Ascending aorta (tissue), 2 donors: ENCODE data around the gene MRPS12. TPM values are rescaled to one million over a fixed set of nuclear protein-coding genes. Genes with fewer than 3 reads are reported as not detected.
"Not testable (repeated sequence)": the region's sequence is repeated elsewhere in the genome, so short reads cannot be mapped to it uniquely, and the experiment has no call there.

Experiments used
- DNase-seq, 2 donors: peaks; one replicate each; pipeline ENCODE4 v3.0.0-alpha.2; 2019; ENCODE audit warnings: low spot score in 2 of 2
- H3K27ac ChIP-seq, 2 donors: fragments of 200-600 bp; sonication (generic); one replicate each; pipeline ENCODE4 v1.5.1; 2016 to 2017; ENCODE audit warnings: mild to moderate bottlenecking in 1 of 2
- H3K27me3 ChIP-seq: fragments of 200-600 bp; sonication (generic); one replicate; pipeline ENCODE4 v1.5.1; 2017
- H3K36me3 ChIP-seq, 2 donors: fragments of 200-600 bp; sonication (generic); one replicate each; pipeline ENCODE4 v1.5.1; 2016
- H3K4me1 ChIP-seq, 2 donors: fragments of 200-600 bp; sonication (generic); one replicate each; pipeline ENCODE4 v1.5.1; 2016 to 2017; ENCODE audit warnings: mild to moderate bottlenecking in 1 of 2
- H3K4me3 ChIP-seq, 2 donors: fragments of 200-600 bp; sonication (generic); one replicate each; pipeline ENCODE4 v1.5.1; 2016 to 2017; ENCODE audit warnings: mild to moderate bottlenecking in 1 of 2
- H3K9me3 ChIP-seq, 2 donors: fragments of 200-600 bp; sonication (generic); one replicate each; pipeline ENCODE4 v1.5.1; 2016
- intact Hi-C: fragments of 100-400 bp; cut with DNase I; formaldehyde crosslinking; loops from one replicate; pipeline ENCODE4 v1.15.1; 2023
- total RNA-seq: library from RNA; depleted of rRNA; stranded (reverse); fragments of >200 nt; gene quantifications from one replicate; pipeline ENCODE4 v1.1.0, GENCODE V29; 2016
- TF ChIP-seq, protein P1 (sequence below), 3 experiments: fragments of 200-600 bp in 2 of 3; fragments of 450-650 bp in 1 of 3; sonication (generic) in 2 of 3; IDR thresholded peaks; one replicate each; pipeline ENCODE4 v1.5.1; 2016 to 2019; ENCODE audit warnings: antibody characterized with exemption in 3 of 3, mild to moderate bottlenecking in 1 of 3, moderate library complexity in 1 of 3

MRPS12 gene
- total RNA-seq: 9.9 TPM

GRCh38 chr19:38930776-38931520 lies at the start of gene MRPS12:
Gene MRPS12, plus strand, starts transcription at chr19:38930944. Its CDS starts 351 bp downstream, at chr19:38931295.
- Histone ChIP-seq H3K36me3 (peaks cover 5 to 25% of the 10 kb centered on the region in 2 donors), H3K27me3 (no peaks in the 10 kb centered on the region), H3K4me3 (peak within 1 kb of the TSS; percentile 83 to 93), H3K27ac (peak within 1 kb of the TSS; percentile 70 to 77), H3K4me1 (peaks cover 9 to 14% of the 10 kb centered on the region in 2 donors), H3K9me3 (no peaks in the 10 kb centered on the region)
- TF ChIP-seq, protein P1, sequence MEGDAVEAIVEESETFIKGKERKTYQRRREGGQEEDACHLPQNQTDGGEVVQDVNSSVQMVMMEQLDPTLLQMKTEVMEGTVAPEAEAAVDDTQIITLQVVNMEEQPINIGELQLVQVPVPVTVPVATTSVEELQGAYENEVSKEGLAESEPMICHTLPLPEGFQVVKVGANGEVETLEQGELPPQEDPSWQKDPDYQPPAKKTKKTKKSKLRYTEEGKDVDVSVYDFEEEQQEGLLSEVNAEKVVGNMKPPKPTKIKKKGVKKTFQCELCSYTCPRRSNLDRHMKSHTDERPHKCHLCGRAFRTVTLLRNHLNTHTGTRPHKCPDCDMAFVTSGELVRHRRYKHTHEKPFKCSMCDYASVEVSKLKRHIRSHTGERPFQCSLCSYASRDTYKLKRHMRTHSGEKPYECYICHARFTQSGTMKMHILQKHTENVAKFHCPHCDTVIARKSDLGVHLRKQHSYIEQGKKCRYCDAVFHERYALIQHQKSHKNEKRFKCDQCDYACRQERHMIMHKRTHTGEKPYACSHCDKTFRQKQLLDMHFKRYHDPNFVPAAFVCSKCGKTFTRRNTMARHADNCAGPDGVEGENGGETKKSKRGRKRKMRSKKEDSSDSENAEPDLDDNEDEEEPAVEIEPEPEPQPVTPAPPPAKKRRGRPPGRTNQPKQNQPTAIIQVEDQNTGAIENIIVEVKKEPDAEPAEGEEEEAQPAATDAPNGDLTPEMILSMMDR (IDR thresholded peaks at IDR 0.05): no peak
- intact Hi-C loops: loop anchor here (1.0 to 10.0 kb wide), 6 partner anchors 32 to 528 kb away; partner anchors contain the start of genes FAM98C, FBXO17, HNRNPL and NFKBIB
- peak; percentile 95 to 99 for DNase-seq

- H3K36me3 ChIP-seq: peaks cover 33 to 45% of the 10 kb centered on the region in 2 donors
- H3K4me1 ChIP-seq: no peaks in the 10 kb centered on the region
- intact Hi-C loops: no loop called here
- TF ChIP-seq, protein P1 (IDR thresholded peaks at IDR 0.05): no peak
- no peak for DNase-seq
- H3K27ac ChIP-seq: no peak overlapping the region
- H3K9me3 ChIP-seq: no peaks in the 10 kb centered on the region
- no peak overlapping the region for H3K4me3 ChIP-seq
- no peaks in the 10 kb centered on the region for H3K27me3 ChIP-seq
Measured at GRCh38 chr19:38883286-38883685, 47.5 kb upstream of the MRPS12 start.

DNA sequence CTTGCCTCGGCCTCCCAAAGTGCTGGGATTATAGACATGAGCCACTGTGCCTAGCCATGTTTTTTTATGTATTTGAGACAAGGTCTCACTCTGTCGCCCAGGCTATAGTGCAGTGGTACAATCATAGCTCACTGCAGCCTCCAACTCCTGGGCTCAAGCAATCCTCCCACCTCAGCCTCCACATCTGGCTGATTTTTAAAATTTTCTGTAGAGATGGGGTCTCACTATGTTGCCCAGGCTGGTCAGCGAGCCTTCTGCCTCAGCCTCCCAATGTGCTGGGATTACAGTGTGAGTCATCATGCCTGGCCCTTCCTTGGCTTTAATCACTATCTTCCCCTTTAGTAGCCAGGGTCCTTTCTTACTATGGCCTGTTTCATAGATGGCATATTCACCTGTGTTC lies 46.1 kb upstream of the MRPS12 start:
- intact Hi-C loops, H3K4me3 ChIP-seq, H3K9me3 ChIP-seq, DNase-seq, H3K27ac ChIP-seq, H3K27me3 ChIP-seq, H3K4me1 ChIP-seq: not testable (repeated sequence)
- H3K36me3 ChIP-seq: peaks cover 45 to 55% of the 10 kb centered on the region in 2 donors

GRCh38 chr19:38888876-38889275 lies 41.9 kb upstream of the MRPS12 start:
- Histone ChIP-seq H3K9me3 (no peaks in the 10 kb centered on the region), H3K27ac (no peak overlapping the region), H3K27me3 (no peaks in the 10 kb centered on the region), H3K4me1 (no peaks in the 10 kb centered on the region), H3K36me3 (peaks cover 36 to 51% of the 10 kb centered on the region in 2 donors), H3K4me3 (no peak overlapping the region)
- intact Hi-C loops: no loop called here
- TF ChIP-seq, protein P1 (IDR thresholded peaks at IDR 0.05): no peak
- no peak for DNase-seq

GRCh38 chr19:38889803-38890202 lies 40.9 kb upstream of the MRPS12 start:
- Histone ChIP-seq H3K4me3 (no peak overlapping the region), H3K9me3 (no peaks in the 10 kb centered on the region), H3K27ac (no peak overlapping the region), H3K27me3 (no peaks in the 10 kb centered on the region), H3K36me3 (peaks cover 36 to 51% of the 10 kb centered on the region in 2 donors), H3K4me1 (no peaks in the 10 kb centered on the region)
- intact Hi-C loops: loop anchor here (10.0 kb wide), 1 partner anchor 345 kb away; no protein-coding TSS in a partner anchor
- DNase-seq: no peak
- TF ChIP-seq, protein P1 (IDR thresholded peaks at IDR 0.05): no peak

DNA sequence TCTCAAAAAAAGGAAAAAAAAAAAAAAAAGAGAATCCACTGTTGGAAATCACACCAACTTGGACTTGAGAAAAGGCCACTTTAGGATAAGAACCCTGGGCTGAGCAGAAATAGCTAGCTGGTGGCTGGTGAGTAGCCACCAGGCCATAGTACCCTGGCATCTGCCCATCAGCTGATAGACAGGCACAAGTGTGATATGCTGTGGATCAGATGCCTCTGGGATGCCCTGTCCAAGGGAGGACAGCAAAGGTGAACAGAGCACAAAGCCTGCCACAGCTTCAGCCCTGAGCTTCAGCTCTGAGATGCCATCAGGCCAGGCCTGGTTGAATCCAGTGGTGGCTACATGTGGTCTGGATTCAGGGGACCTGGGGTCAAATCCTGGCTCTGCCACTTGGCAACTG lies 40.1 kb upstream of the MRPS12 start:
- intact Hi-C loops: loop anchor here (10.0 kb wide), 1 partner anchor 346 kb away; no protein-coding TSS in a partner anchor
- H3K36me3 ChIP-seq: peaks cover 36 to 51% of the 10 kb centered on the region in 2 donors
- no peaks in the 10 kb centered on the region for H3K9me3 ChIP-seq
- H3K4me1 ChIP-seq: no peaks in the 10 kb centered on the region
- no peaks in the 10 kb centered on the region for H3K27me3 ChIP-seq
- no peak overlapping the region for H3K27ac ChIP-seq
- no peak for DNase-seq
- no peak overlapping the region for H3K4me3 ChIP-seq
- TF ChIP-seq, protein P1 (IDR thresholded peaks at IDR 0.05): no peak
